HG02763 (cell line): ENCODE measurements around the gene CDH1.
A peak's percentile ranks its signal among the peaks of the same experiment; 100 is the strongest.
"Not testable (repeated sequence)": the region's sequence is repeated elsewhere in the genome, so short reads cannot be mapped to it uniquely, and the experiment has no call there.

ENCODE experiments used
- ATAC-seq: cut with Tn5 transposase; IDR thresholded peaks from one replicate; pipeline ENCODE4 v1.9.1; 2021; ENCODE audit warnings: mild to moderate bottlenecking, moderate library complexity; ENCODE audit not compliant: unreplicated experiment

Gene CDH1

GRCh38 chr16:68786685-68787418 is 49.8 kb downstream of the CDH1 start:
- ATAC-seq = no peak

- not testable (repeated sequence) for ATAC-seq
These were observed 50.3 kb downstream of the CDH1 start for GRCh38 chr16:68787419-68787807.

- no peak for ATAC-seq
These were observed 53.2 kb downstream of the CDH1 start for GRCh38 chr16:68790130-68790761.

- ATAC-seq = no peak
These were observed 53.9 kb downstream of the CDH1 start for GRCh38 chr16:68790944-68791343.

GRCh38 chr16:68792465-68793324 is 55.6 kb downstream of the CDH1 start:
- no peak for ATAC-seq

GRCh38 chr16:68793401-68793857 is 56.3 kb downstream of the CDH1 start:
- ATAC-seq = no peak

GRCh38 chr16:68798398-68798797 is 61.3 kb downstream of the CDH1 start:
- ATAC-seq = no peak

- peak; percentile 48 for ATAC-seq
These were observed 63.3 kb downstream of the CDH1 start for GRCh38 chr16:68800257-68800875.

- no peak for ATAC-seq
These were observed 65.1 kb downstream of the CDH1 start for GRCh38 chr16:68802190-68802589.

- ATAC-seq = no peak
These were observed 69.3 kb downstream of the CDH1 start for GRCh38 chr16:68806422-68806821.

- no peak for ATAC-seq
These were observed 69.9 kb downstream of the CDH1 start for GRCh38 chr16:68806981-68807380.

GRCh38 chr16:68814516-68814915 is 77.4 kb downstream of the CDH1 start:
- no peak for ATAC-seq

- ATAC-seq = no peak
These were observed 86.5 kb downstream of the CDH1 start for GRCh38 chr16:68823401-68824135.

- no peak for ATAC-seq
These were observed 88.3 kb downstream of the CDH1 start for GRCh38 chr16:68825427-68825826.

GRCh38 chr16:68826652-68827051 is 89.6 kb downstream of the CDH1 start:
- ATAC-seq = no peak

GRCh38 chr16:68833251-68833650 is 96.2 kb downstream of the CDH1 start:
- no peak for ATAC-seq

- no peak for ATAC-seq
These were observed 97.5 kb downstream of the CDH1 start for GRCh38 chr16:68834550-68834949.

- no peak for ATAC-seq
These were observed 98.9 kb downstream of the CDH1 start for GRCh38 chr16:68835970-68836369.

- no peak for ATAC-seq
These were observed 102.7 kb downstream of the CDH1 start for GRCh38 chr16:68839831-68840230.

GRCh38 chr16:68842964-68843481 is 105.9 kb downstream of the CDH1 start:
- ATAC-seq = not testable (repeated sequence)
